Non-pigmented ciliary epithelial cell (primary cell): ENCODE results near the gene PKN2.
"Not testable (repeated sequence)": the region's sequence is repeated elsewhere in the genome, so short reads cannot be mapped to it uniquely, and the experiment has no call there.

Experiments
- DNase-seq: peaks from one replicate; pipeline ENCODE4 v3.0.0-alpha.2; 2010; ENCODE audit warnings: low read depth

The PKN2 gene

DNA sequence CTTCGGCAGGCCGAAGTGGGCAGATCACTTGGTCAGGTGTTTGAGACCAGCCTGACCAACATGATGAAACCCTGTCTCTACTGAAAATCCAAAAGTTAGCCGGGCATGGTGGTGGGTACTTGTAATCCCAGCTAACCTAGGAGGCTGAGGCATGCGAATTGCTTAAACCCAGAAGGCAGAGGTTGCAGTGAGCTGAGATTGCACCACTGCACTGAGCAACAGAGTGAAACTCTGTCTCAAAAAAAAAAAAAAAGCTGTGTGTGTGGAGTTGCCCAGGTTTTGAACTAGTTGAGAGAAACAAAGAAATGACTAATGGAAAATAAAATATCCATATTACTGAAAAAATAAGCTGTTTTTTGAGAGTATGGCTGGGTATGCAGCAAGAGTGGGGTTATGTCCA is 107.1 kb downstream of the PKN2 start:
- DNase-seq = no peak

DNA sequence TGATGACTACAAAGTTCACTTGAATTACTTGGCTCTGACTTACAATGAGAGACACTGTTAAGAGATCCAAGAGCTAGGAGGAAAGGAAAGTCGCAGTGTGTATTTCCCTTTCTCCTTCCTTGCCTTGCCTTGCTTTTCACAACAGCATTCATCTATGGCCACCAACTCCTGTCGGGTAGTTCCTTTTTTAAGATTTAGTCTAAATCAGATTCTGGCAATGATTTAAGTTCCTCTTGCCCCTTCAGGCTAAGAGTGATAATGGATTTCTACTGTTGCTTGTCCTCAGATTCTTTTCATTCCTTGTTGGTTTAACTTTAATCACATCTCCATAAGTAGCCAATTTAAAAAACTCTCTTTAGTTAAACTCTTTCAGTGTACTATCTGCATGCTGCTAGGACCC is 115.4 kb downstream of the PKN2 start:
- DNase-seq = no peak

DNA sequence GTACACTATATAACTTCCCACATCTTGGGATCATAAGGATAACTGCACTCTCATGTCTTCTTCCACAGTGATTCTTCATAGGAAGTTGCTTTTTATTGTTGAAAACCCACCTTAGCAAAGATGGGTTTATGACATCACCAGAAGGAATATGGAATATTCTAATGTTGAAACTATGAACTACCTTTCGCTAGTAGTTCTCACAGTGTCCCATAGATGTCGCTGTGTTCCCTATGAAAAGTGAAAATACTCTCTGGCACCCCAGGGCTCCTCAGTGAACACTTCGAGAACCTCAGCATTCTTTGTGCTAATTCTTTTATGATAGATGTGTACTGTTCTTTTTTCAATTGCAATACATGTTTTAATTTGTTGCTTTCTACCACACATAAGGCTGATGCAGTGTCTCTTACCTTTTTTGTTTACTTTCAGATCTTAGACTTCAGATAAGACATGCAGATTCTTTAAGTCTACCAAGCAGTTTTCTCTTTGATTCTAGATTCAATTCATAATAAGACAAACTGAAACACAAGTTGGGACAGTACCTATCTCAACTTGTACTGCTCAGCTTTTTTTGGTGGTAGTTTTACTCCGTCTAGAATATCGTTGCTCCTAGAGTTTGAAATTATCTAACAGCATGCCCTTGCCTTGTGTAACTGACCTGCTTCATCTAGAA is 116.4 kb downstream of the PKN2 start:
- DNase-seq = no peak

DNA sequence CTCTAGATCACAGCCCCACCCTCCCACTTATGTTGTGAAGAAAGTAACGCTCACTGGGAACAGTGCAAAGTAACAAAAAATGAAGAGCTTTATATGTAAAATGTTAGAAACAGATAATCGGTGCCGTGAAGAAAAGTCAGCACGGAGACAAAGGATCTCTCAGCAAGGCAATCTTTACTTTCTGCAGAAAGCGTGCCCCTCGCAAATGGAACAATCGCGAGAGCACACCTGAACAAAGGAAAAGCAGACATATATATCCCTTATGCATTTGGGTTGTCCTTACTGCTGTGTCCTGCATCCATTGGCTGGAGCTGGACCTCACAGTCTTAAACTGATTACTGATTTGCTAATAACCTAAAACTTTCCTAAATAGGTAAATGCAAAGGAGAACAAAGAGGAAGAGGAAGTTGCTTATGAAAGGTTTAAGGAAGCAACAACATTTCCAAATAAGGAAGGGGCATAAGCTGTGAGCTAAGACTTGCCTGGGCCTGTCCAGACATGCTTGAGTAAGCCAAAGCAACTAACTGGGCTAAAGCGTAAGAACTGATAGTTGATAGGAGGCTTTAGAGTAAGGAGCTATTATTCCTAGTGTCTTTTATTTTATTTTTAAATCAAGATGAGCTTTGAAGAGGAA is 117.6 kb downstream of the PKN2 start:
- DNase-seq = peak; percentile 20

DNA sequence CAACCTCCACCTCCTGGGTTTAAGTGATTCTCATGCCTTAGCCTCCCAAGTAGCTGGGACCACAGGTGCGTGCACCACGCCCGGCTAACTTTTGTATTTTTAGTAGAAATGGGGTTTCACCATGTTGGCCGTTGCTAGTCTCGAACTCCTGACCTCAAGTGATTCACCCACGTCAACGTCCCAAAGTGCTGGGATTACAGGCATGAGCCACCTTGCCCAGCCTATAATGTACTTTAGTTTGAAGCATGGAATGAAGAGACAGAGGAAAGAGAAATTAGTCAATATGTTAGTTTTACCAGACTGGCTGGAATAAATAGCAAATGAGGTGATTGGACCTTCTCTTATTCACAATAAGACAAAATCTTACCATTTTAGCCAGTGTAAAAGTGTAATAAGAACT is 118.3 kb downstream of the PKN2 start:
- peak; percentile 6 for DNase-seq

DNA sequence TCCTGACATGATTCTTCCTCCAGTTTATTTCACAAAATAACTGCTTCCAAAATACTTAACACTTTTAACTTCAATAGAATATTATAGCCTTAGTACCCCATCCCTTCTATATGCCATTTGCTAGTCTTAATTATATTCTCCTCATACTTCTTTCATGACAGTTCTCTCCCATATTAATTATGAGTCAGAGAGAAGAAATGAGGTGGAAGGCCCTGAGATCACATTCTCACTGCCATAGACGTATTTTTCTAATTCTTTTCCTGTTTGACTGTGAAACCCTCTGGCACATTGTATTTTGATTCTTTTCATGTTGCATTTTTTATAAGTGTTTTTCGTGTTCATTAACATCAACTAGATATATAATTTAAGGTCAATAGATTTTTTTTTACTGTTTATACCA is 118.9 kb downstream of the PKN2 start:
- peak; percentile 26 for DNase-seq

DNA sequence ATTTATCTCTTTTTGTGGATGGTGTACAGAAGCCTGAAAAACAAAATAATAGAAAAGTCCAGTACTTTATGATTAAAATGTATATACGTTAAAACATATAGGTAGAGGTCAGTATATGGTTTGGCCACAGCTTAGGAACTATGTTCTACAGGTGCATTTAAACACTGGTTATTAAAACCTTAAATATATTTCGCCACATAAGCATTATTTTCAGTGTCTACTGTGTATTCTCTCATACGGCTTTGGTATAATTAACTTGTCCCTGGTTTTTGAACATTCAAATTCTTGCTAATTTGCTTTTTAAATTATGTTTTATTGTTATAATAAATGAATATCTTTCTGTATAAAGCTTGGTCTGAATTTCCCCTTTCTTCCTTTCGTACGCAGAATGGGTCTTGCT is 119.4 kb downstream of the PKN2 start:
- no peak for DNase-seq

DNA sequence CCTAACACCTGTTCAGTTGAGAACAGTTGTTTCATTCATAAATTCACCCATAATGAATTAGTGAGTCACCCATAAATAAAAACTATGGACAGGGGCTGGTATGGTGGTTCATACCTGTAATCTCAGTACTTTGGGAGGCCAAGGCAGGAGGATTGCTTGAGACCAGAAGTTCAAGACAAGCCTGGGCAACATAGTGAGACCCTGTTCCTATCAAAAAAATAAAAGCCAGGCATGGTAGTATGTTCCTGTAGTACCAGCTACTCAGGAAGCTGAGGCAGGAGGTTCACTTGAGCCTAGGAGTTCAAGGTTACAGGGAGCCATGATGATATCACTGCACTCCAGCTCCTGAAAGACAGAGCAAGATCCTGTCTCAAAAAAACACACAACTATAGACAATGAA is 128.3 kb downstream of the PKN2 start:
- no peak for DNase-seq

DNA sequence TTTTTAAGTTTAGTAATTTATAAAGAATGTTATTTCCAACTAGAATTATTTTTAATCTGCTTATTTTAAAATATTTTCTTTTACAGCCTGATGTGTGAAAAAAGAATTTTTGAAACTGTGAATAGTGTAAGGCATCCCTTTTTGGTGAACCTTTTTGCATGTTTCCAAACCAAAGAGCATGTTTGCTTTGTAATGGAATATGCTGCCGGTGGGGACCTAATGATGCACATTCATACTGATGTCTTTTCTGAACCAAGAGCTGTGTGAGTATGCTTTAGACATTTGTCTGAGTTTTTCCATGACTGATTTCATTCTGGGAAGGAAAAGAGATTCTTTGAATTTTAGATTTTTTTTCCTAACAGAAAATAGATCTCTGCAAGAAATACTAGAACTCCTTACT is 129.4 kb downstream of the PKN2 start:
- no peak for DNase-seq

DNA sequence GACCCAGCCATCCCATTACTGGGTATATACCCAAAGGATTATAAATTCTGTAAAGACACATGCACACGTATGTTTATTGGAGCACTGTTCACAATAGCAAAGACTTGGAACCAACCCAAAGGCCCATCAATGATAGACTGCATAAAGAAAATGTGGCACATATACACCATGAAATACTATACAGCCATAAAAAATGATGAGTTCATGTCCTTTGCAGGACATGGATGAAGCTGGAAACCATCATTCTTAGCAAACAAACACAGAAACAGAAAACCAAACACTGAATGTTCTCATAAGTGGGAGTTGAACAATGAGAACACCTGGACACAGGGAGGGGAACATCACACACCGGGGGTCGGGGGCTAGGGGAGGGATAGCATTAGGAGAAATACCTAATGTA is 135.6 kb downstream of the PKN2 start:
- DNase-seq = not testable (repeated sequence)

DNA sequence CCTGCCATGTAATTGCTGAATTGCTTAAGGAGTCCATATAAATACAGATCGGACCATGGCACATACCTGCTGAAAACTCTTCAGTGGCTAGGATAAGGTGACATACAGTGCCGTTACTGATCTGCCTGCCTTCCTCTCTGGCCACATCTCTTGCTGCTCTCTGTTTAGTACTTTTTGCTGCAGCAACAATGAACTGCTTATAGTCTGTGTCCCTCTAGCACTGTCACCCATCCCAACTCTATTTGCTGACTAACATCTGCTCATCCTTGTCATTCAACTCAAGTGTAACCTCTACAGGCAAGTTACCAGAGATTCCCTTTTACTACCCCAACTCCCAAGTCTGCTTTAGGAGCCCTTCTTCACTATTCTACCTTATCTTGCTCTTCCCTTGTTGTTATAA is 141.6 kb downstream of the PKN2 start:
- no peak for DNase-seq

DNA sequence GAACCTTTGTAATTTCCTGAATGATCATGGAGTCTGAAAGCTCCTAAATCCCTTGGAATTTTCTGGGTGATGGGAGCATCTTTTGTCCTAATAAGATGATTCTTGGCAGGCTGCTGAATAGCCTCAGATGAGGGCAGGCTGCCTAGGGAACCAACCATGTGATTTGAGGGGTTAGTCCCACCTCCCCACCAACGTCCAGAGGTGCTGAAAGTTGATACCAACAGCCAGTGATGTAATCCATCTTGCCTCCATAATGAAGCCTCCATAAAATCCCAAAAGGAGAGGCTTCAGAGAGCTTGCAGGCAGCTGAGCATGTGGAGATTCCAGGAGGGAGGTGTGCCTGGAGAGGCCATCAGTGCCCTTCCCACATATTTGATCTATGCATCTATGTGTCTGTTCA is 163.6 kb downstream of the PKN2 start:
- DNase-seq = no peak

DNA sequence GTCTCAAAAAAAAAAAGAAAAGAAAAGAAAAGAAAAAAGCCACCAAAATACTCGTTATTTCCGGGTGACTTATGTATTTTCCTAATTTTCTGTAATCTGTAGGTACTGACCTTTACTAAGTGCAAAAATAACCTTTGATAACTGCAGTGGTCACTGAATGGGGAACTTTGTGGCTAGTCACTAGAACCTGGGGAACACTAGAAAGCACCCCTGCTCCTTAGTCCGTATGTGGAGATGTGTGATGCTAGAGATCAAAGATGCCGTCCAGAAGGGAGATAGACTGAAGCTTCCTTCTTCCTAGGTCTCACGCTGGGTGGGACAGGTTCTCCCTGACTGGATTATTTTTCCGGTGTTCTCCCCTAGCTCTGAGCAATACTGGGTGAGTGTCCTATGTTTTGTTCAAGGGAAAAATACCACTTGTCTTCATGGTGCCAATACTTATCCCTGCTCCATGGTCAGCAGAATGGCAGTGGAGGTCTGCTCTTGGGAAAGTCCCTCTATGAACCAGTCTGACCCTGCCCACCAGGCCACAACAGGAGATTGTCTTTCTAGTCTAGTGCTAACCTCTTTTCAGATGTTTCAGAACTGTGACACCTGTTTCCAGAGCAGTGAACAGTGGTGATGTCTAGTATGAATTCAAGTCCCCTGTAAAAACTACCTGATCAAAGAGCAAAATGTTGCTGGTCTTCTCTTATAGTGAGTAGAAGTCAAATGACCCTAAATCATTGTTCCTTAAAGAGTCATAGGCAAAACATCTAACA is 167.4 kb downstream of the PKN2 start:
- no peak for DNase-seq

DNA sequence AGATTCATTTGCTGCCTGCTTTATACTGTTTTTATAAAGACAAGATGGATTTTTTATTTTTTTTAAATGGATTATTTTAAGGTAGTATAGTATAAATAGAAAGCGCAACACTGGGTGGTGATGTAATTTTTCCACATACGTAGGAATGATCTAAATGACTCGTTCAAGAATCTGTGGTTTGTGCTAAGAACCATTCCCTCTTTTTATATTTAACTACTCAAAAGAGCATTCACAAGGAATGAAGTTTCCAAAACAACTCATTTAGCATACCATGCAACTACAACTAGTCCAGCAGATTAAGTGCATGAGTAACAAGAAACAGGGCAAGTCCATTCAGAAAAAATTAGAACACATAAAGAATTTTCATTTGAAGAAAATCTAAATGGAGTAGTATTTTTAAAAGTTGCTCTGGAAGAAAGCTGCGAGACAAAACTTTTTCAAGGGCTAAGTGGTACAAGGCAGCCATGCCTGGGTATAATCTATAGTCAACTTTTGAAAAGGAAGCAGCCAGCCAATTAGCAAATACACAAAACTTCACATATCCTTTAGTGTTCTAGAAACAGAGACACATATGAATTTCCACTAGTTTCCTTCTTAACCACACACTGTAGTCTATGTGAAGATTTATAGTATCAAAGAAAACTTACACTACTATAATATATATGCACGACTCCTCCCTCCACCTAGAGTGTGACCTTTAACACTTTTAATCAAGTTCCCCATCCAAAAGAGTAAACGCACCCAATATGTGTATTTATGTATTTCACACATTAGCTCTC is 183.9 kb downstream of the PKN2 start:
- DNase-seq = peak; percentile 55

DNA sequence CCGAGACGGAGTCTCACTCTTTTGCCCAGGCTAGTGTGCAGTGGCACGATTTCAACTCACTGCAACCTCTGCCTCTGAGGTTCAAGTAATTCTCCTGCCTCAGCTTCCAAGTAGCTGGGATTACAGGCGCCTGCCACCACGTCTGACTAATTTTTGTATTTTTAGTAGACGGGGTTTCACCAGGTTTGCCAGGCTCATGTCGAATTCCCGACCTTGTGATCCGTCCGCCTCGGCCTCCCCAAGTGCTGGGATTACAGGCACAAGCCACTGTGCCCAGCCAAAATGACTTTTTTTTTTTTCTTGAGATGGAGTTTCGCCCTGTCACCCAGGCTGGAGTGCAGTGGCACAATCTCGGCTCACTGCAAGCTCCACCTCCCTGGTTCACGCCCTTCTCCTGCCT is 185.6 kb downstream of the PKN2 start:
- DNase-seq = not testable (repeated sequence)

DNA sequence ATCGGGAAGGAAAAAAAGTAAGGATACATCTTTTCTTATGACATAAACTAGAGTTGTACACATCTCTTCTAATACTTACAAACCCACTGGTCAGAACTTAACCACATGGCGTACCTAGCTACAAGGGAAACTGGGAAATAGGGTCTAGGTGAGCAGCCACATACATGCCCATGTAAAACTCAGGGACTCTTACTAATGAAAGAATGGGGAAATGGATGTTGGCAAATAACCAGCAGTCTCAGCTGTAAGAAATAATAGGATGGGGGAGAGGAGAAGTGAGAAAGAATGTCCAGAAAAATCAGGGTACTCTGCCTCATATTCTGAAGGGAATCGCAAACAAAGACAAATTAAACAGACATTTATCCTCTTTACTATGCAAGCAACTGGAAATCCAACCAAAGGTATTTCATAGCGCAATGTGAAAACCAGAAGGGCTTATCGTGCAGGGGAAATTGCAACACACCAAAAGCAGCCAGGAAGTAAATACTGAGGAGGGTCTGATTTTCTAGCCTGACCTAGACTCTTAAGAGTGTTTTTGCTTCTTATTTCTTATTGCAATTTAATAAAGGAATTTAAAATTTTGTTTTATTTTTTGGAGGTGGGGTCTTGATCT is 189.8 kb downstream of the PKN2 start:
- DNase-seq = no peak

DNA sequence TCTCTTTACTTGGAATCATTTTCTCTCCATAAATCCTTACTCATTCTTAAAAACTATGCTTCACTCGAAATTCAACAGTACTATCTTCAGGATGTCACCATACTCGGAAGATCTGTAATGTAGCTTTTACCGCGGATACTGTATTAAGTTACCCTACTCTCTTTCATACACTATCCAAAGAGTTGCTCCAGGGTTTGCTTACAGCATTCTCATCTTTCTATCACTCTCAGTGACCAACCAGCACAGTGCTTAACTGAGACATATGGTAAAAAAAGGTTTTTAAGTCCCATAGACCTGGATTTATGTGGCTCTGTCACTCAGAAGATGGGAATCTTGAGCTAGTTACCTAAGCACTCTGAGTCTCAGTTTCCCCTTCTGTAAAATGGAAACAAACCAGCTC is 191.5 kb downstream of the PKN2 start:
- DNase-seq = no peak

DNA sequence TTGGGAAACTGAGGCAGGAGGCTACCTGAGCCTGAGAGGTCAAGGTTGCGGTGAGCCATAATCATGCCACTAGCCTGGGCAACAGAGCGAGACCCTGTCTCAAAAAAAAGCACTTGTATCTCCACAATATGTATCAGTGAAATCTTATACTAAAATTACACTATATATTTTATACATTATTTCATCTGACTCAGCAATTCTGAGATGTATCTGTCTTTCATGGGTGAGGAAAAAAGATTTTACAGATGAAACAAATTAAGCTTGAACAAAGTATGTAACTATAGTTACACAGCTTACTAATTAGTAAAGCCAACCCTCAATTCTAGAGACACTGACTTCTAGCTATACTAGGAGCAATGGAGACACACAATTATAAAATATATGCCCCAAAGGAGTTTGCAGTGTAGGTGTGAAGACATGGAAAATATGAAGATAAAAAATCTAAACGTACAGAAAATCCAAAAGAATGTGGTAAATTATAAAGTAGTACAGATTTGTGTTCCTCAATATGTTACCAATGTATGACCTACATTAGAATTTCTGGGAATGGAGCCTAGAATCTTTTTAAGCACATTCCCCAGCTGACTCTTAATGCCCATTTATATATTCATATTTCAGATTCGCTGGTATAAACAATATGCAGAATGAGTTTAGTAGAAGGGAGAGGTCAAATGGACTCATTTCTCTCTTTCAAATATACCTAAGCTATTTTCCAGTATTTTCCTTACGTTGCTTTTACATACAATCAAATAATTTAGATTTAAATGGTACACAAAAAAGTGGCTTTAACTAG is 192.7 kb downstream of the PKN2 start:
- no peak for DNase-seq

DNA sequence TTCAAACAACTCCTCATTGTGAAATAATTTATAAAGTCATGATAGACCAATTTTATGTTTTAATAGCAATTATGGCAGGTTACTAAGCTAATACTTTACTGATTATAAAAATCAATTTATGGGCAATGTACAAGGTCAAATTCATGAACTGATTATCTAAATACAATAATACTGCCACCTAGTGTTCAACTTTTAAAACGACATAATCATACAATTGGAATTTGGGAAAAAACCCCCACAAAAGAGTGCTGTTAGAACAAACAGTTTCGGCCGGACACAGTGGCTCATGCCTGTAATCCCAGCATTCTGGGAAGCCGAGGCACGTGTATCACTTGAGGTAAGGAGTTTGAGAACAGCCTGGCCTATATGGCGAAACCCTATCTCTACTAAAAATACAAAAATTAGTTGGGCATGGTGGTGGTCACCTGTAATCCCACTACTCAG is 193.3 kb downstream of the PKN2 start:
- DNase-seq = no peak

DNA sequence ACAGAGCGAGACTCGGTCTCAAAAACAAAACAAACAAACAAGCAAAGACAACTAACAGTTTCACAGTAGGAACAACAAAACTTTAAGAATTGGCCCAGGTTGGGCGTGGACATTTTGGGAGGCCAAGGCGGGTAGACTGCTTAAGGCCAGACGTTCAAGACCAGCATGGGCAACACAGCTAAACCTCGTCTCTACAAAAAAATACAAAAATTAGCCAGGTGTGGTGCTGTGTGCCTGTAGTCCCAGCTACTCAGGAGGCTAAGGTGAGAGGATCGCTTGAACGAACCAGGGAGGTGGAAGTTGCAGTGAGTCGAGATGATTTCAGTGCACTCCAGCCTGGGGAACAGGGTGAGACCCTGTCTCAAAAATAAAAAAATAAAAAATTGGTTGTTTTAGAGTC is 193.8 kb downstream of the PKN2 start:
- no peak for DNase-seq

DNA sequence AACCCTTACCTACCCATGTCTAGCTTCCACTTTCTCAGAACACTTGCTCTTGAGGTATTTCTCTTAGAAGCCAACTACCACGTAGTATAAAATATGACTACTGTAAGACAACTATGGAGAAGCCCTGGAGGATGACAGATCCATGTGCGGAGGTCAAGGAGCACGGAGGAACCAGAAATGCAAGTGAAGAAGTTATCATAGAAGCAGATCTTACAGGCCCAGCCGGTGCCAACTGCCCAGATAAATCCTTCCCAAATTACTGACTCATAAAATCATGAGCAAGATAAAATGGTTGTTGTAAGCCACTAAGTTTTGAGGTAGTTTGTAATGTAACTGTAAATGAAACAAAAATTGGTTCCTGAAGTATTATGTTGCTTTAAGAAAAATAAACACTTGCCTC is 194.7 kb downstream of the PKN2 start:
- no peak for DNase-seq
